Astrocyte of the cerebellum (primary cell): ENCODE data around the gene PIP4K2C.

Experiments used
- DNase-seq: peaks from one replicate; pipeline ENCODE4 v3.0.0-alpha.2; 2011; ENCODE audit warnings: low read depth
- H3K4me3 ChIP-seq: 2 replicates; pipeline ENCODE4 v1.5.1; 2011; ENCODE audit warnings: mild to moderate bottlenecking, low read depth, low read length, moderate library complexity
- CTCF ChIP-seq: IDR thresholded peaks from 2 replicates; pipeline ENCODE4 v1.5.1; 2012; ENCODE audit warnings: low read length, low read depth, moderate library complexity, mild to moderate bottlenecking; ENCODE audit errors: missing control alignments
- in situ Hi-C: cut with HindIII; loops from 2 replicates; pipeline ENCODE4 v1.10.0; 2017; ENCODE audit warnings: low sequenced_read_pairs

PIP4K2C gene

DNA sequence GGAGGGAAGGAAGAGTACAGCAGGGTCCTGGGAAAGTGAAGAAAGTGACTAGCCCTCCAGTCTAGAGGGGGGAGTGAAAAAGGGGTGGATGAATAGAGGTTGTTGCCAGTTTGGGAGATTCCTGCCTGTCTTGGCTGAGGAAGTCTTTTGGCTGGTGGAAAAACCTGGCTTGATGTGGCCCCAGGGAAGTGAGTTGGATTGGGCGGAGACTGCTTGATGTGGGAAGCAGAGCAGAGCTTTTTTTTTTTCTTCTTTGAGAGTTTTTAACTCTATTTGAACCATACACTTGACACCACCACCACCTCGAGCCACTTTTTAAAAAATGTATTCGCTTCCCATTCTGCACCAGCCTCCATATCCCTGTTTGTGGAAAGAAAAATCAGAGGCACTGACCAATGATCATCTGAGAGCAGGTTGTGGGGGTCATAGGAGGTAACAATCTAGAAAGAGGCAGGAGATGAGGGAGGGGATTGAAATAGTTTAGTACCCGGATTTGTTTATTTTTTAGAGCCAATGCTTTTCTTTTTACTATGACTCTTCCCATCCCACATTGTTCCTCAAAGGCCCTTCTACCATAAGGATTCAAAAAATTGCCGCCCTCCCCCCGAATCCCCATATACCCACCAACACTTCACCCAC, 12.9 kb downstream of the PIP4K2C start:
- TF ChIP-seq CTCF: no peak
- in situ Hi-C loops: no loop called here
- no peak for DNase-seq
- peak overlapping the region; percentile 84 for H3K4me3 ChIP-seq

GRCh38 chr12:57604454-57604991, 13.5 kb downstream of the PIP4K2C start, which contains the start of gene DTX3:
Gene DTX3, plus strand, starts transcription at chr12:57604824. Its CDS starts 1,694 bp downstream, at chr12:57606518.
- no peak for TF ChIP-seq CTCF
- in situ Hi-C loops: no loop called here
- DNase-seq: no peak
- peak within 1 kb of the TSS; percentile 84 for H3K4me3 ChIP-seq

DNA sequence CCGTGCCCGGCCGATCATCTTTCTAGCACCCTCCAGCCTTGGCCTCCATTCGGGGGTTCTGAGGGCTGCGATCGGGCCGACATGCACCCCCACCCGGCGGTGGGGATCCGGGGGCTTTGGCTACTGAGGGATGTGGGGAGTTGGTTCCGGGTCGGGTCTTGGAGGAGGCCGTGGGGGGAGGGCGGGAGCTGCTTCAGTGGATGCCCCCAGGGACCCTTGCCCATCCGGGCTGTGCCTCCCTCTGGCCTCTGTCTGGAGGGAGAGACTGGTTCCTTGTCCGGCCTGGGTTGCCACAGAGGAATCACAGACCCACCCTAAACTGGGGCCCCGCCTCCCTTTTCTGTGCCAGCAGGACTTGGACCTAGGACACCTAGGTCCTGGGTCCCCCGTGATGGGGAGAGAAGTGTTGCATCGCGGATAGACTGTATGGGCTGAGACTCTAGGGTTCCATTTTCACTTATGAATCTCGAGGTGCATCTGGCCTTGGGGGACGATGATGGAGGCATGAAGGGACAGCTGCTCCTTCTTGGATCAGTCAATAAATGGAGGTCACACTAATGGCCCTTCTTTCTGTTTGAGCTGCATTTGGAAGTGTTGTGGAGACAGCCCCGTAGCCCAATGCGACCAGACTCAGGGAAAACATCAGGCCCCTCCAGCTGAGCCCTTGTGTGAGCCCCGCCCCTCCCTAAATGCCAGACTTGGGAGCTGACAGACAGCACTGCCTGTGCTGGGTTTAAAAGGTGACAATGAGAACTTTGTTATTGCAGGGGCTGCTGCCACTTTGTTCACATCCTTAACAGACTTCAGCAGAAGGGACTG, 14.2 kb downstream of the PIP4K2C start:
- no peak for DNase-seq

GRCh38 chr12:57605811-57606311, 14.9 kb downstream of the PIP4K2C start:
- TF ChIP-seq CTCF: no peak
- peak overlapping the region; percentile 84 for H3K4me3 ChIP-seq
- DNase-seq: no peak
- in situ Hi-C loops: no loop called here

More for the DNA sequence above, 14.2 kb downstream of the PIP4K2C start:
- in situ Hi-C loops: no loop called here
- no peak for TF ChIP-seq CTCF
- peak overlapping the region; percentile 84 for H3K4me3 ChIP-seq

DNA sequence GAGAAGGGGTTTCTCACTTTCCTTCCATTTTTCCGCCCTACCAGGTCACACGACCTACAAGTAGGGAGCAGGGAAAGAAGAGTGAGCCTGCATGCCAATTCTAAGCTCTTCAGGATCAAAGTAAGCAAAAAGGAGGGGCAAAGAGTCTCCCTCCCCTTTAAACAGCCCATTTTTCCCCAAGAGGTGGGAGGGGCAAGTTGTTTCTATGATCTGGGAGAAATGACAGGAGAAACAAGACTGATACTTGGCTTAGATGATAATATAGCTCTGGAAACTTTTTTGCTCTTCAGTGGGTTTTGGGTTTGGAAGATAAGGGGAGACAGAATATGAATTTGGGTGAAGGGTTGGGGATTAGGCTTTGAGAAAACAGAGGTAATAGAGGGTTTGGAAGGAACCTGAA, 15.4 kb downstream of the PIP4K2C start:
- H3K4me3 ChIP-seq: no peak overlapping the region
- no peak for TF ChIP-seq CTCF
- in situ Hi-C loops: no loop called here
- no peak for DNase-seq

DNA sequence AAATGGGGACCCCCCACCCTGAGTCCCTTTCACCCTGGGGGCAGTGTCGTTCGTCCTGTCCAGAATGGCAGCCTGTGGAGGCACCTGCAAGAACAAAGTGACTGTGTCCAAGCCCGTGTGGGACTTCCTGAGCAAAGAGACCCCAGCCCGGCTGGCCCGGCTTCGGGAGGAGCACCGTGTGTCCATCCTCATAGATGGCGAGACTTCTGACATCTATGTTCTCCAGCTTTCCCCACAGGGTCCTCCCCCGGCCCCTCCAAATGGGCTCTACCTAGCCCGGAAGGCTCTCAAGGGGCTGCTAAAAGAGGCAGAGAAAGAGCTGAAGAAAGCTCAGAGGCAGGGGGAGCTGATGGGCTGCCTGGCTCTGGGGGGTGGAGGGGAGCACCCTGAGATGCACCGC, 15.8 kb downstream of the PIP4K2C start:
- no peak for DNase-seq
- H3K4me3 ChIP-seq: no peak overlapping the region
- in situ Hi-C loops: no loop called here
- TF ChIP-seq CTCF: no peak
